MM.1S (cell line): ENCODE measurements around the gene ASIC1.

Experiments used
- CTCF ChIP-seq: fragments of 300-600 bp; sonication (generic); IDR thresholded peaks from 2 replicates; pipeline ENCODE4 v1.5.1; 2016; ENCODE audit warnings: antibody characterized with exemption, low read length, mixed read lengths
- EZH2 ChIP-seq: fragments of 300-600 bp; sonication (generic); optimal IDR thresholded peaks from 2 replicates; pipeline ENCODE3; 2017; ENCODE audit warnings: low read depth, mild to moderate bottlenecking, antibody characterized with exemption, low read length, mixed read lengths
- EZH2phosphoT487 ChIP-seq: fragments of 300-600 bp; sonication (generic); IDR thresholded peaks from 2 replicates; pipeline ENCODE4 v1.6.1; 2018; ENCODE audit warnings: antibody characterized with exemption, low read length

- TF ChIP-seq CTCF = no peak
- no peak for TF ChIP-seq EZH2
- no peak for TF ChIP-seq EZH2phosphoT487
Observed at GRCh38 chr12:50043308-50043707, 14.1 kb upstream of the ASIC1 start.
